GM12878 (cell line): Measurements from ENCODE around the gene PAX6.

Experiments
- CHD2 ChIP-seq: IDR thresholded peaks from 2 replicates; pipeline ENCODE4 v1.6.1; 2011; ENCODE audit warnings: low read depth, low read length, improper control_type of control experiment, borderline replicate concordance
- CHD4 ChIP-seq: fragments of 200-600 bp; sonication (generic); IDR thresholded peaks from 2 replicates; pipeline ENCODE4 v1.6.1; 2016; ENCODE audit warnings: mild to moderate bottlenecking
- CREB1 ChIP-seq: IDR thresholded peaks from 2 replicates; pipeline ENCODE4 v1.6.1; 2012; ENCODE audit warnings: low read depth, mild to moderate bottlenecking, inconsistent platforms
- CTCF ChIP-seq, 3 experiments: IDR thresholded peaks in 2 of 3; conservative IDR thresholded peaks in 1 of 3; 2 replicates each; pipeline ENCODE4 v1.5.1; 2011; ENCODE audit warnings: low read depth in 3 of 3, low read length in 3 of 3, mild to moderate bottlenecking in 3 of 3, control low read depth in 2 of 3, moderate library complexity in 2 of 3, inconsistent platforms in 1 of 3, mixed read lengths in 1 of 3; ENCODE audit not compliant: control insufficient read depth in 2 of 3, insufficient read depth in 1 of 3; ENCODE audit errors: extremely low read depth in 1 of 3
- ESRRA ChIP-seq: IDR thresholded peaks from 2 replicates; pipeline ENCODE4 v1.6.1; 2012; ENCODE audit warnings: mild to moderate bottlenecking, low read length, improper control_type of control experiment
- MAX ChIP-seq: IDR thresholded peaks from 2 replicates; pipeline ENCODE4 v1.6.1; 2012; ENCODE audit warnings: low read depth, low read length, improper control_type of control experiment
- TBL1XR1 ChIP-seq: IDR thresholded peaks from 2 replicates; pipeline ENCODE4 v1.6.1; 2012; ENCODE audit warnings: low read depth, low read length, improper control_type of control experiment
- TCF3 ChIP-seq: IDR thresholded peaks from 2 replicates; pipeline ENCODE4 v1.6.1; 2012; ENCODE audit warnings: low read depth, mild to moderate bottlenecking, low read length, borderline replicate concordance; ENCODE audit not compliant: insufficient read depth
- USF2 ChIP-seq: IDR thresholded peaks from 2 replicates; pipeline ENCODE4 v1.6.1; 2011; ENCODE audit warnings: low read depth, low read length, improper control_type of control experiment, borderline replicate concordance
- ZBTB4 ChIP-seq: fragments of 450-650 bp; formaldehyde crosslinking; IDR thresholded peaks from 2 replicates; pipeline ENCODE4 v1.4.0; 2022; ENCODE audit warnings: mild to moderate bottlenecking, moderate library complexity
- TF ChIP-seq, protein P1 (sequence below): IDR thresholded peaks from 2 replicates; pipeline ENCODE4 v1.6.1; 2011; ENCODE audit warnings: mild to moderate bottlenecking, low read depth, low read length, moderate library complexity; ENCODE audit not compliant: insufficient replicate concordance
- TF ChIP-seq, protein P2 (sequence below): IDR thresholded peaks from 2 replicates; pipeline ENCODE4 v1.6.1; 2012; ENCODE audit warnings: mild to moderate bottlenecking, low read depth, low read length
- TF ChIP-seq, protein P3 (sequence below): fragments of 450-650 bp; IDR thresholded peaks from 2 replicates; pipeline ENCODE4 v1.6.1; 2014; ENCODE audit warnings: mild to moderate bottlenecking

GRCh38 chr11:31780078-31780477 lies 31.0 kb downstream of the PAX6 start:
- TF ChIP-seq CHD2 (no peak), ESRRA (no peak), CTCF (IDR thresholded peaks at IDR 0.05 in 2 of 3, conservative IDR thresholded peaks at IDR 0.05 in 1 of 3; ENCODE audit: control insufficient read depth in 2 of 3, extremely low read depth in 1 of 3, insufficient read depth in 1 of 3, low read depth in 3 of 3, low read length in 3 of 3) (no peak), TBL1XR1 (no peak), CREB1 (no peak), ZBTB4 (no peak), CHD4 (no peak), MAX (no peak), TCF3 (no peak), USF2 (no peak)
- TF ChIP-seq, protein P1, sequence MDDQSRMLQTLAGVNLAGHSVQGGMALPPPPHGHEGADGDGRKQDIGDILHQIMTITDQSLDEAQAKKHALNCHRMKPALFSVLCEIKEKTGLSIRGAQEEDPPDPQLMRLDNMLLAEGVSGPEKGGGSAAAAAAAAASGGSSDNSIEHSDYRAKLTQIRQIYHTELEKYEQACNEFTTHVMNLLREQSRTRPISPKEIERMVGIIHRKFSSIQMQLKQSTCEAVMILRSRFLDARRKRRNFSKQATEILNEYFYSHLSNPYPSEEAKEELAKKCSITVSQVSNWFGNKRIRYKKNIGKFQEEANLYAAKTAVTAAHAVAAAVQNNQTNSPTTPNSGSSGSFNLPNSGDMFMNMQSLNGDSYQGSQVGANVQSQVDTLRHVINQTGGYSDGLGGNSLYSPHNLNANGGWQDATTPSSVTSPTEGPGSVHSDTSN = no peak
- TF ChIP-seq, protein P2, sequence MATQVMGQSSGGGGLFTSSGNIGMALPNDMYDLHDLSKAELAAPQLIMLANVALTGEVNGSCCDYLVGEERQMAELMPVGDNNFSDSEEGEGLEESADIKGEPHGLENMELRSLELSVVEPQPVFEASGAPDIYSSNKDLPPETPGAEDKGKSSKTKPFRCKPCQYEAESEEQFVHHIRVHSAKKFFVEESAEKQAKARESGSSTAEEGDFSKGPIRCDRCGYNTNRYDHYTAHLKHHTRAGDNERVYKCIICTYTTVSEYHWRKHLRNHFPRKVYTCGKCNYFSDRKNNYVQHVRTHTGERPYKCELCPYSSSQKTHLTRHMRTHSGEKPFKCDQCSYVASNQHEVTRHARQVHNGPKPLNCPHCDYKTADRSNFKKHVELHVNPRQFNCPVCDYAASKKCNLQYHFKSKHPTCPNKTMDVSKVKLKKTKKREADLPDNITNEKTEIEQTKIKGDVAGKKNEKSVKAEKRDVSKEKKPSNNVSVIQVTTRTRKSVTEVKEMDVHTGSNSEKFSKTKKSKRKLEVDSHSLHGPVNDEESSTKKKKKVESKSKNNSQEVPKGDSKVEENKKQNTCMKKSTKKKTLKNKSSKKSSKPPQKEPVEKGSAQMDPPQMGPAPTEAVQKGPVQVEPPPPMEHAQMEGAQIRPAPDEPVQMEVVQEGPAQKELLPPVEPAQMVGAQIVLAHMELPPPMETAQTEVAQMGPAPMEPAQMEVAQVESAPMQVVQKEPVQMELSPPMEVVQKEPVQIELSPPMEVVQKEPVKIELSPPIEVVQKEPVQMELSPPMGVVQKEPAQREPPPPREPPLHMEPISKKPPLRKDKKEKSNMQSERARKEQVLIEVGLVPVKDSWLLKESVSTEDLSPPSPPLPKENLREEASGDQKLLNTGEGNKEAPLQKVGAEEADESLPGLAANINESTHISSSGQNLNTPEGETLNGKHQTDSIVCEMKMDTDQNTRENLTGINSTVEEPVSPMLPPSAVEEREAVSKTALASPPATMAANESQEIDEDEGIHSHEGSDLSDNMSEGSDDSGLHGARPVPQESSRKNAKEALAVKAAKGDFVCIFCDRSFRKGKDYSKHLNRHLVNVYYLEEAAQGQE = no peak
- TF ChIP-seq, protein P3, sequence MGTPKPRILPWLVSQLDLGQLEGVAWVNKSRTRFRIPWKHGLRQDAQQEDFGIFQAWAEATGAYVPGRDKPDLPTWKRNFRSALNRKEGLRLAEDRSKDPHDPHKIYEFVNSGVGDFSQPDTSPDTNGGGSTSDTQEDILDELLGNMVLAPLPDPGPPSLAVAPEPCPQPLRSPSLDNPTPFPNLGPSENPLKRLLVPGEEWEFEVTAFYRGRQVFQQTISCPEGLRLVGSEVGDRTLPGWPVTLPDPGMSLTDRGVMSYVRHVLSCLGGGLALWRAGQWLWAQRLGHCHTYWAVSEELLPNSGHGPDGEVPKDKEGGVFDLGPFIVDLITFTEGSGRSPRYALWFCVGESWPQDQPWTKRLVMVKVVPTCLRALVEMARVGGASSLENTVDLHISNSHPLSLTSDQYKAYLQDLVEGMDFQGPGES = no peak
